GM12874 (cell line): Measurements from ENCODE around the gene OPRM1.

Experiments used
- TF ChIP-seq, protein P1 (sequence below): IDR thresholded peaks from 2 replicates; pipeline ENCODE4 v1.5.1; 2011; ENCODE audit warnings: low read depth, mild to moderate bottlenecking, control low read depth, low read length, moderate library complexity; ENCODE audit not compliant: insufficient read depth

Gene OPRM1

GRCh38 chr6:154292855-154293519 lies 253.9 kb downstream of the OPRM1 start:
- TF ChIP-seq, protein P1, sequence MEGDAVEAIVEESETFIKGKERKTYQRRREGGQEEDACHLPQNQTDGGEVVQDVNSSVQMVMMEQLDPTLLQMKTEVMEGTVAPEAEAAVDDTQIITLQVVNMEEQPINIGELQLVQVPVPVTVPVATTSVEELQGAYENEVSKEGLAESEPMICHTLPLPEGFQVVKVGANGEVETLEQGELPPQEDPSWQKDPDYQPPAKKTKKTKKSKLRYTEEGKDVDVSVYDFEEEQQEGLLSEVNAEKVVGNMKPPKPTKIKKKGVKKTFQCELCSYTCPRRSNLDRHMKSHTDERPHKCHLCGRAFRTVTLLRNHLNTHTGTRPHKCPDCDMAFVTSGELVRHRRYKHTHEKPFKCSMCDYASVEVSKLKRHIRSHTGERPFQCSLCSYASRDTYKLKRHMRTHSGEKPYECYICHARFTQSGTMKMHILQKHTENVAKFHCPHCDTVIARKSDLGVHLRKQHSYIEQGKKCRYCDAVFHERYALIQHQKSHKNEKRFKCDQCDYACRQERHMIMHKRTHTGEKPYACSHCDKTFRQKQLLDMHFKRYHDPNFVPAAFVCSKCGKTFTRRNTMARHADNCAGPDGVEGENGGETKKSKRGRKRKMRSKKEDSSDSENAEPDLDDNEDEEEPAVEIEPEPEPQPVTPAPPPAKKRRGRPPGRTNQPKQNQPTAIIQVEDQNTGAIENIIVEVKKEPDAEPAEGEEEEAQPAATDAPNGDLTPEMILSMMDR = no peak

GRCh38 chr6:154295733-154296132 lies 256.7 kb downstream of the OPRM1 start:
- TF ChIP-seq, protein P1 = no peak
